ENCODE measurements around the gene FAM13A.
"Not testable (repeated sequence)": the region's sequence is repeated elsewhere in the genome, so short reads cannot be mapped to it uniquely, and the experiment has no call there.

Gene FAM13A

DNA sequence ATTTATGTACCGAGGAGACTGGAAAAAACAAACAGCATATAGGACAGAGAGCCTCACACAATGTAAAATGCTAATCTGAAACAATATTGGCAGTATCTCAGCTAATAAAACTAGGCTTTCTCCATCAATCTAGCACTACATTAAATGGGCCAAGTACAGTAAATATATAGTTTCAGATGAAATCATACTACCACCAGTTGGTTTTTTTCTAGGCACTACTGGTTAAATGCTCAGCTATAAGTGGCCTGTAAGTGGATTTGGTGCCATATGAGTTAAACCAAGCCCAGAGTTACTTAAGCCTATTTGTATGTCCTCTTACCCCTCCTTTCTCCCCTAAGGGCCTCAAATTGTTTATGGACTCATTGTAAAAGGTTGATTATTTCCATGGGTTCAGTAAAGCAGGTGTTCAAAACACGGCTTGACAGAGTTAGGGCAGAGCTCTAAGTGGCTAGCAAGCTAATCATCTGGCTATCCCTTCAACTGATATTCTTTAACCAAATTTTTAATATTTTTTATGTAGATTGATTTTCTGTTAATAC, 57.5 kb downstream of the FAM13A start:
- no peak for DNase-seq (ENCODE audit: low read depth)

DNA sequence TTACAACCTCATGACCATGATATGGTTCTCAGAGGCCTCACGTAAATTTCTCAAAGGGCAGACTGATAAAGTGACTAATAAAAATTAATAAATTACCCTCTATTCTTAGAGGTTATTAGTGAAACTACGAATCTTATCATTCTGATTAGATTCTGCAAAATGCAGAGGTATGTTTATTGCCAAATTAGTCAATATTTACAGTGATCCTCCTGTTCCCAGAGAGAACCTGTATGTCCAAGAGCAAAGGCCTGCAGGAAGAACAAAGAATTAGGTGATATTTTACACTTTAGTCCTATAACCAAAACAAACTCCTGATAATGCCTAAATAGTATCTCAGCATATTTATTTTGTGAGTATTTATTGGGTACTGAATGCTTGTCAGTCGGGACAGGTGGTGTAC, 58.1 kb downstream of the FAM13A start:
- DNase-seq (ENCODE audit: low read depth), result no peak

DNA sequence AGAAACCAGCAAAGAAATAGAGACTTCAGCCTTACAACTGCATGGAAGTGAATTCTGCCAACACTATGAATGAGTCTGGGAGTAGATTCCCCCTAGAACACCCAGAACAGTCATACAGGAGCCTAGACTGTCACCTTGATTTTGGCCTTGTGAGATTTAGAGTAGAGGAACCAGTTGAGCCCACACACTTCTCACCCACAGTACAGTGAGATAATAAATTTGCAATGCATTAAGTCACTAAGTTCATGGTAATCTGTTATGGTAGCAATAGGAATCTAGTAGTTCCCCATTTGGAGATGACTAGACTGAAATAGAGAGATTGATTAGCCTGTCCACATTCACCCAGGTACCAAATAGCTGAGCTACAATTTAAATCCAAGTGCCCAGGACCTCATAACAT, 59.0 kb downstream of the FAM13A start:
- no peak for DNase-seq (ENCODE audit: low read depth)

DNA sequence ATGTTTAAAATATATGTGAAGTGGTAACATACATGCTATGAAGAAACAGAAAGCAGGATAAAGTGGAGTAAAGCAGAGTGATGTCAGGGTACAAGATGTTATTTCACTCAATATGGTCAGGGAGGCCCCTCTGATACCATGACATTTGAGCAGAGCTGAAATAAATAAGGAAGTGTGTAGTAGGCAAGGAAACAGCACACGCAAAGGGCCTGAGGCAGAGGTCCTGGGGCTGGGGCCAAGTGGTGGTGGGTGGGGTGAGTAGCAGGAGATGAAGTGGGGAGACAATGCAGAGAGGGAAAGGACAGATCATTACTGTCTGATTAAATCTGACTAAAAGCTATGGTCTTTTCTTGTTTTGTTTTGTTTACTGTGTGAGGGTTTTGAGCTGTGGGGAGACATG, 61.1 kb downstream of the FAM13A start:
- DNase-seq (ENCODE audit: low read depth), result no peak

GRCh38 chr4:88995257-88995656, 61.7 kb downstream of the FAM13A start:
- not testable (repeated sequence) for DNase-seq (ENCODE audit: low read depth)

DNA sequence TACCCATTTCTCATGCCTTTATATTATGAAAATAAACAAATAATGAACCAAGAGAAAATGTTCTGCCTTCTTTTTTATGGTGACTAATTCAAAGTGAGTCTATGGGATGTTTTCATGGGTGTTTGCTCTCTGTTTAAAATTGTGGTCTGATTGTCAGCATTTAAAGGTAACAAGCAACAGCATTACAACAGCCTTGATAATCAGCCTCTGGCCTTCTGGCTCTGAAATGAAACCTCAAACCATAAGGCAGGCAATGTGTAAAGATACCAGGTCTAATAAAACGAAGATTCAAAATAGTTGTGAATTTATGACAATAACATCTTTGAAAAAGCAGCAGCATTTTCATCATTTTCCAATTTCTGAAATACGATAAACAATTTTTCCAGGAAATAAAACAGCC, 63.7 kb downstream of the FAM13A start:
- no peak for DNase-seq (ENCODE audit: low read depth)

DNA sequence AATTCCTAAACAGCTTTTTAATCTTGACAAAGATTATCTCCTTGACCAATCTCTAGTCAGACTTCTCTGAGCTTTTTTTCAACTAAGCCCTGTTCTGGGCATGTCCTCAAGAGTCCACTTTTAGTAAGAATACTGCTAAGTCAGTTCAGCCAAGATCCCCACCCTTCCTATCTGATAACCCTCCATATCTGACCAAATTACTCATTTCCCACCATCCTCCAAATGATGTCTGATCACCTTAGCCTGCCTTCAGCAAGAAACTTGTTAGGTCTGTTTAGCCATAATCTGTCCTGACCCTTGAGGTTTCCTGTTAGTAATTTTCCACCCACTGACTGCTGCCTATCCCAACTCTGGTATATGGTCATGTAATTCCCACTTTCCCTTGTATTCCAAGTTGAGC, 65.2 kb downstream of the FAM13A start:
- DNase-seq (ENCODE audit: low read depth), result no peak

GRCh38 chr4:88989990-88990389, 67.0 kb downstream of the FAM13A start:
- DNase-seq (ENCODE audit: low read depth), result no peak

- peak; percentile 17 for DNase-seq (ENCODE audit: low read depth)
Measured at GRCh38 chr4:88985088-88985773, 71.8 kb downstream of the FAM13A start.

- no peak for DNase-seq (ENCODE audit: low read depth)
Measured at GRCh38 chr4:88982757-88983156, 74.2 kb downstream of the FAM13A start.

DNA sequence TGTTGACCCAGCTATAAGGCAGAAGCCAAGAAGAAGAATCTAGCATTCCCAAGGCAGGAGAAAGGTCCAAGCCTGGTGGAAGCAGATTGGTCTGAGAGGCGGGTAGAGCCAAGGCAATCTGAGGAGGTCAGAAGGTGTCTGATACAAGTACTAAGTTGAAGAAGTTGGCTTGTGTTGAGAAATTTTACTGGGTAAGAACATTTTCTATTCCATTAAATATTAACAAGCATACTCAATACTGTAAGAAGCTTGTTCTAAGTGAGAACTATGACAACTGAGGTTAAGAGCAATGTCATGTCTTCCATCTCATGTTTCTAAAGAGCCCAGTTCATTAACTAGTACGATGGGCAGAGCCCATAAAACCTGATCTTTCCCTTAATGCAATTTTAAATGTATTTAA, 75.0 kb downstream of the FAM13A start:
- no peak for DNase-seq (ENCODE audit: low read depth)

- DNase-seq (ENCODE audit: low read depth), result no peak
Measured at GRCh38 chr4:88981556-88981955, 75.4 kb downstream of the FAM13A start.

DNA sequence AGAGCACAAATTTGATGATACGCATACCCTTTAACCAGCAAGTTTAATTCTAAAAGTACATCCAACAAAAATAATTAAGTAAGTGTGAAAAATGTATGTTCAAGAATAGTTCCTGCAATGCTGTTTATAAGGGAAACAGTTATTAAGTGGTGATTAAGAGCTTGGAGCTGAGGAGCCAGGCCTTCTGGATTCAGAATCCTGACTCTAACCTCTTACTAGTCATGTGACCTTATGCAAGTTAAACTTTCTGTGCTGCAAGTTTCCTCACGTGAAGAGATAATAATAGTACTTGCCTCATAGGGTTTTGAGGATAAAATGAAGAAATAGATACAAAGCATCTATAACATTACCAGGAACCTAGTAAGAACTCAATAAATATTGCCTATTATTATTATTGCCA, 77.7 kb downstream of the FAM13A start:
- no peak for DNase-seq (ENCODE audit: low read depth)

- DNase-seq (ENCODE audit: low read depth), result no peak
Measured at GRCh38 chr4:88976775-88977035, 80.3 kb downstream of the FAM13A start.

DNA sequence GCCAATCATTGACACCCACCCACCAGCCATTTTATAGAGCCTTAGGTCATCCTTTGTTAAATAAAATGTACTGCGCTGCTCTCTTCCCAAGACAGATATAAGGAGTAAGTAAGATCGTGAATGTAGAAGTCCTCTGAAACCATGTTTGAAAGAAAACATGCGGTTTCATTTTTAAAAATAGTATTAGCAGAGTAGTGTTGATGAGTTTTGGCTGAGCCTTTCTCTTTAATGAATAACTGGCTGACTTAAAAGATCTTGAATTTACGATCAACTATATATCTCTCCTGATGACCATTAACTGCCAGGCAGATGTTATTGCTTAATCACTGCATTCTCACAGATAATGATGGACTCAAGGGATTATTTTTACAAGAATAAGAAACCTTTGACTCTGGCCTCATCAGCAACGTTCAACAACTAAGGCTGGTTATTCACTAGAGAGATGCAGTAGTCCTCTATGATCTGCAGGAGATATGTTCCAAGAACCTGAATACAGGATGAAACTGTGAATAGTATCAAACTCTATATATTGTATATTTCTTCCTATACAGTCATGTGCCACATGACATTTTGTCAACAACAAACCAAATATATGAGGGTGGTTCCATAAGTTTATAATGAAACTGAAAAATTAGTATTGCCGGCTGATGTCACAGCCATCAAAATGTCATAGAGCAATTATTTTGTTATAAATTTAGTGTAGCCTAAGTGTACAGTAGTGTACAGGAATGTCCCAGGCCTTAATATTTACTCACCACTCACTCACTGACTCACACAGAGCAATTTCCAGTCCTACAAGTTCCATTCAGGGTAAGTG, 80.8 kb downstream of the FAM13A start:
- no peak for DNase-seq (ENCODE audit: low read depth)

- no peak for DNase-seq (ENCODE audit: low read depth)
Measured at GRCh38 chr4:88971536-88971935, 85.4 kb downstream of the FAM13A start.

- no peak for DNase-seq (ENCODE audit: low read depth)
Measured at GRCh38 chr4:88969746-88970145, 87.2 kb downstream of the FAM13A start.

DNA sequence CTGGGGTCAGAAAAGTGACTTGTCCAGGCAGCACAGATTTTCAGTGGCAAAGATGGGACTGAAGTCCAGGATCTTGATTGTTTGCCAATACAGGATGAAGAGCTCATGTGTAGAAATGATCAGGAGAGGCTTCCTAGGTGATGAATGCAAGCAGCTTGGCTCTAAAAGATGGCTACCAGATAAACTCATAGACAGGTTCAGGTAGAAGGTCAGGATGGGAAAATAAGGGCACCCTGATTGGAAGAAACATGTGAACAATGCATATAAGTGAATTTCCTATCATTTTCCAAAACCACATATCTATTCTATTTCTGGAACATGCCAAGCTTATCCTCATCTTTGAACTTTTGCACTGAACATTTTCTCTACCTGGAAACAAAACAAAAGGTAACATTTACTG, 87.7 kb downstream of the FAM13A start:
- DNase-seq (ENCODE audit: low read depth), result no peak

DNA sequence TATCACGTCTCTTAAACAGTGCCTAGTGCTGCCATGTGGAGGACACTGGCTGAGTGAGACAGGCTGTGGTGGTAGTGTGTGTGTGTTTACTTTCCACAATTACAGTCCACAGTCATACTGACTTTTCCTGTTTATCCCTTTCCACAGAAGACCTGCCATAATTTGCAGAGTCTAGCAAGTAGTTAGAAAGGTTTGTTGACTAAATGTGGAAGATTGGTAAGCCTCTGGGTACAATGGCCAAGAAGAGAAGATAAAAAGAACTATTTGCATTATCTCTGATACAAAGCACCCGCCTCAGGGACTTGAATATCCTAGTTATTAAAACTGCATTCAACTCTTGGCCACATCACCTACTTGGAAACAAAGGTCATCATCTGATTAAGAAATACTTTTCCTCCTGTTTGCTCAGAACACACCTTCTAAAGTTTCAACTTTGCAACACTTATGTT, 89.1 kb downstream of the FAM13A start:
- DNase-seq (ENCODE audit: low read depth), result no peak

- DNase-seq (ENCODE audit: low read depth), result no peak
Measured at GRCh38 chr4:88965053-88965452, 91.9 kb downstream of the FAM13A start.

DNA sequence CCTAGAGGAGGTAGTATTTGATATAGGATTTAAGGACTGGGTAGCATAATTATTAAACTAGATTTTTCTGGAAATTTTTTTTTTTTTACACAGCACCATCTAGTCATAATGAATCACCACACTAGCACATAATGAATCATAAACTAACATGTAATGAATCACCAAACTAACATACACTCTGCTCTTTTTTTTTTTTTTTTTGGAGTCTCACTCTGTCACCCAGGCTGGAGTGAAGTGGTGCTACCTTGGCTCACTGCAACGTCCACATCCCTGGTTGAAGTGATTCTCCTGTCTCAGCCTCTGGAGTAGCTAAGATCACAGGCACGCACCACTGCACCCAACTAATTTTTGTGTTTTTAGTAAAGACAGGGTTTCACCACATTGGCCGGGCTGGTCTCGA, 92.5 kb downstream of the FAM13A start:
- no peak for DNase-seq (ENCODE audit: low read depth)

DNA sequence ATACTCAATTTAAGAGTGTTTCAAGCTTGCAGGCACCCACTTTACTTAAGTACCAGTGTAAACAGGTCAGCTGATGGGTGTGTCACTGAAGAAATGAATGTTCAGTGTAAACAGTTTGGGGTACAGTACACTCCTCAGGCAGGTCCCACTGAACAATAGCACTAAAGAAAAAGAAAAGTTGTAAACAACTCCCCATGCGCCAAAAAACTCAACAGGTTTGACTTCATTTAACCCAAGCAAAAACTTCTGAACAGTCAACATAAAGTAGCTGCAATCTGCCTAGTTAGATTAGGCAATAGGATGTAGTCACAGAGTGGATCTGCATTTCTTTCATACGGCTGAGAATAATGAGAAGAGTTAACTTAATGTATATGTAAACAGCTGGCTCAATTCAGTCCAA, 93.2 kb downstream of the FAM13A start:
- no peak for DNase-seq (ENCODE audit: low read depth)

DNA sequence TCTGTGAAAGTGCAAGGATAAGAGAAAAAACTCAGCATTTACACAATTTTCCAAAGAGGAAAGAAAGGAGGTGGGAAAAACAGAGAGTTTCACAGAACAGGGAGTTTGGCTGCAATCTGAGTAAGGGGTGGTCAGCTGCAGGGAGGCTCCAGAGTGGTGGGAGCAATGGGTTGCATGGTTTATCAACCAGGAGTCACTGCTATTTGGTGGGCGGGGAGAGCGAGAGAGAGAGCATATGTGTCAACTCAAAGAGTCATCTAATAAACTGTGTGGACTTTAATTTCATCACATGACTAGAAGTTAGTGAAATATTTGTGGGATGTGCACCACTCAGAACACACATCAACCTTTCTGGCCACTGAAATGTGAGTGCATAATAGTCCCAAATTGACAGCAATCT, 94.6 kb downstream of the FAM13A start:
- no peak for DNase-seq (ENCODE audit: low read depth)

DNA sequence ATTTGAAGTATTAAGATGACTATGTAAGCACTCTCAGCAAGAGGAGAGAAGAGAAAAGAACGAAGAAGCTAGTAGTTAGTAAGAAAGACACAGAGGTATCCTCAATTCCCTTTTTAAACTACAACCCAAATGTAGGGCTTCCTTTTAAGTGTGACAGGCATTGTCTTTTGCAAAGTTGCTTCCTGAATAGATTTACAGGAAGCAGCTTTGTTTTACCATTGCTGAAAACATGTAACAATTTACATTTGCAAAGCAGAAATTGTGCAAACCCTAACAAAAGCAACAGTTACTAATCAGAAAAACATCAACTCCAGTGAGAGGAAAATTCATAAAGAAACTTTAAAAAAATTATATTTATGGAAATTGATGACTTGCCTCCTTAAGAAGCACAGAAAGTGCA, 96.4 kb downstream of the FAM13A start:
- DNase-seq (ENCODE audit: low read depth), result no peak
